A549 (cell line): Measurements from ENCODE around the gene OSCAR.

Experiments used
- EHMT2 ChIP-seq: fragments of 200-600 bp; sonication (generic); IDR thresholded peaks from 2 replicates; pipeline ENCODE4 v1.6.1; 2016; ENCODE audit warnings: antibody characterized with exemption, low read depth, mild to moderate bottlenecking, moderate library complexity
- FOSL2 ChIP-seq, 2 experiments: fragments of 450-650 bp in 1 of 2; fragments of >200 bp in 1 of 2; sonication (Bioruptor Twin) in 1 of 2; formaldehyde crosslinking; IDR thresholded peaks; 2 replicates each; pipeline versions ENCODE4 v1.5.0 to v1.6.1; 2016 to 2020; ENCODE audit warnings: mild to moderate bottlenecking in 1 of 2, moderate library complexity in 1 of 2
- GATA3 ChIP-seq: IDR thresholded peaks from 2 replicates; pipeline ENCODE4 v1.6.1; 2012; ENCODE audit warnings: borderline replicate concordance
- JUNB ChIP-seq: fragments of >200 bp; sonication (Bioruptor Twin); formaldehyde crosslinking; IDR thresholded peaks from 2 replicates; pipeline ENCODE4 v1.6.1; 2016
- MYC ChIP-seq: IDR thresholded peaks from 2 replicates; pipeline ENCODE4 v1.6.1; 2012; ENCODE audit warnings: mild to moderate bottlenecking, inconsistent platforms, low read length, improper control_type of control experiment, borderline replicate concordance
- POLR2A ChIP-seq: IDR thresholded peaks from 2 replicates; pipeline ENCODE4 v1.6.1; 2012; ENCODE audit warnings: mild to moderate bottlenecking, low read length
- RAD21 ChIP-seq, 2 experiments: fragments of >200 bp in 1 of 2; sonication (Bioruptor Twin) in 1 of 2; formaldehyde crosslinking in 1 of 2; IDR thresholded peaks in 1 of 2; conservative IDR thresholded peaks in 1 of 2; 2 replicates in 1 of 2; 3 replicates in 1 of 2; pipeline ENCODE4 v1.6.1; 2012 to 2018; ENCODE audit warnings: inconsistent platforms in 1 of 2
- RFX5 ChIP-seq: fragments of 450-650 bp; IDR thresholded peaks from 2 replicates; pipeline ENCODE4 v1.7.1; 2014; ENCODE audit warnings: antibody characterized with exemption, mild to moderate bottlenecking, moderate library complexity
- SMC3 ChIP-seq: fragments of >200 bp; sonication (Bioruptor Twin); formaldehyde crosslinking; IDR thresholded peaks from 3 replicates; pipeline ENCODE4 v1.6.1; 2018; ENCODE audit warnings: inconsistent platforms
- USF2 ChIP-seq: fragments of 450-650 bp; IDR thresholded peaks from 2 replicates; pipeline ENCODE4 v1.6.1; 2014; ENCODE audit warnings: antibody characterized with exemption
- TF ChIP-seq, protein P1 (sequence below): fragments of >200 bp; sonication (Bioruptor Twin); formaldehyde crosslinking; IDR thresholded peaks from 3 replicates; pipeline ENCODE4 v1.5.1; 2016
- TF ChIP-seq, protein P2 (sequence below): IDR thresholded peaks from 2 replicates; pipeline ENCODE4 v1.6.1; 2012

DNA sequence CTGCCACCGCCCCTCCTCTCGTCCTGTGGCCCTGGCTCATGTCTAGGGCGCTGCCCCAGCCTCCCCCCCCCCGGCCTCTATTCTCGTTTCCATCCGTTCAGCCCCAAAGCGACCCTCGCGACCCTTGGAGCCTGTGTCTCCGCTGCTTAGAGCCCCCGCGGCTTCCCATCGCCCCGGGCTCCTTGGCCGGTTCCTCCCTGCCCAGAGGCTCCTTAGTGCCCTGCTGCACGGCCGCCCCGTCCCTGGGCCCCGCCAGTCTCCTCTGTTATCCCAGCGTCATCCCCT, 27.8 kb upstream of the OSCAR start:
- TF ChIP-seq, protein P1, sequence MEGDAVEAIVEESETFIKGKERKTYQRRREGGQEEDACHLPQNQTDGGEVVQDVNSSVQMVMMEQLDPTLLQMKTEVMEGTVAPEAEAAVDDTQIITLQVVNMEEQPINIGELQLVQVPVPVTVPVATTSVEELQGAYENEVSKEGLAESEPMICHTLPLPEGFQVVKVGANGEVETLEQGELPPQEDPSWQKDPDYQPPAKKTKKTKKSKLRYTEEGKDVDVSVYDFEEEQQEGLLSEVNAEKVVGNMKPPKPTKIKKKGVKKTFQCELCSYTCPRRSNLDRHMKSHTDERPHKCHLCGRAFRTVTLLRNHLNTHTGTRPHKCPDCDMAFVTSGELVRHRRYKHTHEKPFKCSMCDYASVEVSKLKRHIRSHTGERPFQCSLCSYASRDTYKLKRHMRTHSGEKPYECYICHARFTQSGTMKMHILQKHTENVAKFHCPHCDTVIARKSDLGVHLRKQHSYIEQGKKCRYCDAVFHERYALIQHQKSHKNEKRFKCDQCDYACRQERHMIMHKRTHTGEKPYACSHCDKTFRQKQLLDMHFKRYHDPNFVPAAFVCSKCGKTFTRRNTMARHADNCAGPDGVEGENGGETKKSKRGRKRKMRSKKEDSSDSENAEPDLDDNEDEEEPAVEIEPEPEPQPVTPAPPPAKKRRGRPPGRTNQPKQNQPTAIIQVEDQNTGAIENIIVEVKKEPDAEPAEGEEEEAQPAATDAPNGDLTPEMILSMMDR: no peak
- TF ChIP-seq SMC3 (no peak), POLR2A (no peak), GATA3 (no peak), FOSL2 (IDR thresholded peaks at IDR 0.05) (no peak), FOSL2 (CRISPR knock-in tag; IDR thresholded peaks at IDR 0.05) (no peak), EHMT2 (no peak), MYC (no peak), RFX5 (no peak), USF2 (no peak), JUNB (no peak), RAD21 (conservative IDR thresholded peaks at IDR 0.05 in 1 of 2, IDR thresholded peaks at IDR 0.05 in 1 of 2) (no peak)
- TF ChIP-seq, protein P2, sequence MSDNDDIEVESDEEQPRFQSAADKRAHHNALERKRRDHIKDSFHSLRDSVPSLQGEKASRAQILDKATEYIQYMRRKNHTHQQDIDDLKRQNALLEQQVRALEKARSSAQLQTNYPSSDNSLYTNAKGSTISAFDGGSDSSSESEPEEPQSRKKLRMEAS: no peak
